D721Med (cell line): ENCODE data around the gene JAG1.

Source experiments
- DNase-seq: peaks from one replicate; pipeline ENCODE4 v3.0.0; 2011; ENCODE audit warnings: low spot score; ENCODE audit not compliant: insufficient read length
- FAIRE-seq: peaks from 2 replicates; lab custom pipeline; 2011; peaks lifted over from hg19 to GRCh38; lab: Jason Lieb, UNC
- TF ChIP-seq, protein P1 (sequence below): IDR thresholded peaks from 2 replicates; pipeline ENCODE4 v1.5.1; 2012; ENCODE audit warnings: mild to moderate bottlenecking, control low read depth; ENCODE audit not compliant: insufficient read depth; ENCODE audit errors: missing control alignments

Gene JAG1

DNA sequence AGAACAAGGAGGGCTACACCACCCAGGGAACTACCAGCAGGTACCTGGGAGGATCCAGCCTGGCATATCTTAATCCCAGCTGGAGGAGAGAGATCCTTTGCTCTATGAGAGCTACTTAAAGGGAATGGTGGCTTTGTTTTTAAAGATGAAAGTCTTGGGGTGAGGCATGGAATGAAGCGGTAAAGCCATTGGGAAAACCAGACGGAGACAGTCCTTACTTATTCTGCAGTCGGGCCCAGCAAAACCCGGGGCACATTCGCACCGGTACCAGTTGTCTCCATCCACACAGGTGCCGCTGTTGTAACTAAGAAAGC, 30.3 kb downstream of the JAG1 start:
- no peak for DNase-seq

GRCh38 chr20:10642856-10643559, 30.8 kb downstream of the JAG1 start:
- TF ChIP-seq, protein P1, sequence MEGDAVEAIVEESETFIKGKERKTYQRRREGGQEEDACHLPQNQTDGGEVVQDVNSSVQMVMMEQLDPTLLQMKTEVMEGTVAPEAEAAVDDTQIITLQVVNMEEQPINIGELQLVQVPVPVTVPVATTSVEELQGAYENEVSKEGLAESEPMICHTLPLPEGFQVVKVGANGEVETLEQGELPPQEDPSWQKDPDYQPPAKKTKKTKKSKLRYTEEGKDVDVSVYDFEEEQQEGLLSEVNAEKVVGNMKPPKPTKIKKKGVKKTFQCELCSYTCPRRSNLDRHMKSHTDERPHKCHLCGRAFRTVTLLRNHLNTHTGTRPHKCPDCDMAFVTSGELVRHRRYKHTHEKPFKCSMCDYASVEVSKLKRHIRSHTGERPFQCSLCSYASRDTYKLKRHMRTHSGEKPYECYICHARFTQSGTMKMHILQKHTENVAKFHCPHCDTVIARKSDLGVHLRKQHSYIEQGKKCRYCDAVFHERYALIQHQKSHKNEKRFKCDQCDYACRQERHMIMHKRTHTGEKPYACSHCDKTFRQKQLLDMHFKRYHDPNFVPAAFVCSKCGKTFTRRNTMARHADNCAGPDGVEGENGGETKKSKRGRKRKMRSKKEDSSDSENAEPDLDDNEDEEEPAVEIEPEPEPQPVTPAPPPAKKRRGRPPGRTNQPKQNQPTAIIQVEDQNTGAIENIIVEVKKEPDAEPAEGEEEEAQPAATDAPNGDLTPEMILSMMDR: no peak
- FAIRE-seq (no peak), DNase-seq (no peak)

More for the DNA sequence above, 30.3 kb downstream of the JAG1 start:
- TF ChIP-seq, protein P1: no peak
- FAIRE-seq: no peak

DNA sequence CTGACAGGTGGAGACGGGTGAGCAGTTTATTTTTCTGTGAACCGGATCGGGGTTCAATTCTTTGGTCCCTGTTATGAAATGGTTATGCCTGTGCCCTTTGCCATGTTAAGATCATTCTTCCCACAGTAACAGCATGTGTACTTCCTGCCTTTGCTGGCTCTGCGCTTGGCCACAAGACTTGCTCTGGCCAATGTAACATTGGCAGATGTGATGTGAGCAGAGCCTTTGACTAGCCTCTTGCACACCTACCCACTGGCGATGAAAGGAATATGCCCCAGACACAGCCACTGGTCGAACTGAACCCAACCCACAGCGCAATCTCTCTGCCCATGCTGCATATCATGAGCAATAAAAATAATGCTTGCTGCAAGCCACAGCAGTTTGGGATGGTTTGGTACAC, 31.9 kb downstream of the JAG1 start:
- no peak for DNase-seq

DNA sequence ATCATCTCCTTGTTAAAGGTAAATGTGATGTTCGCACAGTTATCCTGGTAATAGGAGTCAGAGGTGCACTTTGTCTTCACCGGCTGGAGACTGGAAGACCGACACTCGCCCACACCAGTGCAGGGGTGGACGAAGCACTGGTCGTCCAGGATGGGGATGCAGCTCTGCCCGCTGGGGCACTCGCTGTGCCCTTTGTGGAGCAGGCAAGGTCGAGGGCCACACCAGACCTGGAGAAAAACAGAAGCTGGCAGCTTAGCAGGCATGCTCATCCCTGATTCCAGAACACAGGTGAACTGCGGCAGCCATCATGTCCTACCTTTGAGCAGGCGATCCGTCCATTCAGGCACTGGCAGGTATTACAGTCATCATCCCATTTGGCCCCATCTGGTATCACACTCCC, 32.3 kb downstream of the JAG1 start:
- TF ChIP-seq, protein P1: no peak
- no peak for DNase-seq
- FAIRE-seq: no peak

More for the DNA sequence above, 31.9 kb downstream of the JAG1 start:
- no peak for FAIRE-seq
- TF ChIP-seq, protein P1: no peak

- DNase-seq (no peak), FAIRE-seq (no peak)
- TF ChIP-seq, protein P1: no peak
Measured at GRCh38 chr20:10640897-10641296, 32.9 kb downstream of the JAG1 start.

DNA sequence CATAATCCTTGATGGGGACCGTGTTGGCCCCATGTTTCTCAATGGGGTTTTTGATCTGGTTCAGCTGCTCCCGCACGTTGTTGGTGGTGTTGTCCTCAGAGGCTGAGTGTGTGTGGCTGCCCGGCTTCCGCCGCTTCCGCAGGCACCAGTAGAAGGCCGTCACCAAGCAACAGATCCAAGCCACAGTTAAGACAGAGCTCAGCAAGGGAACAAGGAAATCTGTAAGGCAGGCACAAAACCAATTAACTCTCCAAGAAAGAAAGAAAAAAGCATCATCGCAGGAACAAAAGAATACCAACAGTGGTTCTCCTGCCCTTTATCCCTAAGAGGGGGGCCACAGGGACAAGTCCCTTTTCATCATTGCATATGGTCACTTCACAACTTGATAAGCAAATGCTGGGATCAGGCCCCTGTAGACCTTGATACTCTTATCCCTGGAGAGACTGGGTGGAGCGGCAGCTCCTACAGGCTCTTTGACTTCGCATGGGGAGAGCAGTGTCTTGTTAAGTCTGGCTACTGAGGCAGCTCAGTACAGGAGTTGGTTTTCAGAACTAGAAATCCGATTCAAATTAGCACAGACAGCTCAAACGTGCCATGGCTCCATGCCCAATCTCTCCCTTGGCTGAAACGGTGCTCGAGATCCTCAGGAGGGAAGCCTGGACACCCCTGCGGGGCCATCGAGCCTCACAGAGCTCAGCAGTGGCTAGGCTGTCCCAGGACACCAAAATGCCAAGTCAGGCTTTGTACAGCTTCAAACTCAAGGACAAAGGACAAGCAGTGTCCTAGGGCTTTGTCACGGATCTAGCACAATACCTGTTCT, 33.9 kb downstream of the JAG1 start:
- FAIRE-seq (no peak), DNase-seq (no peak)
- TF ChIP-seq, protein P1: no peak
